Dendritic cell treated with granulocyte-macrophage colony-stimulating factor and Interleukin-4, amounts not matched to agents 40 ng/mL and 50 ng/mL, for 4 days (primary cell): ENCODE results near the gene CASR.

Experiments
- H3K27ac Mint-ChIP-seq: one replicate; pipeline ENCODE4 v1.8.0; 2022; ENCODE audit warnings: mild to moderate bottlenecking, mixed read lengths
- H3K27me3 Mint-ChIP-seq: one replicate; pipeline ENCODE4 v1.8.0; 2022; ENCODE audit warnings: mild to moderate bottlenecking, mixed read lengths
- H3K36me3 Mint-ChIP-seq: one replicate; pipeline ENCODE4 v1.8.0; 2022; ENCODE audit warnings: low read depth, mixed read lengths
- H3K4me1 Mint-ChIP-seq: one replicate; pipeline ENCODE4 v1.8.0; 2022; ENCODE audit warnings: low read depth, mixed read lengths
- H3K4me3 Mint-ChIP-seq: one replicate; pipeline ENCODE4 v1.8.0; 2022; ENCODE audit warnings: mild to moderate bottlenecking, moderate library complexity, mixed read lengths
- H3K9me3 Mint-ChIP-seq: one replicate; pipeline ENCODE4 v1.8.0; 2022; ENCODE audit warnings: mixed read lengths
- intact Hi-C: fragments of 100-400 bp; cut with micrococcal nuclease; formaldehyde crosslinking; loops from one replicate; pipeline ENCODE4 v1.15.0; 2022

The CASR gene

GRCh38 chr3:122257644-122258364 is 74.3 kb downstream of the CASR start:
- Mint-ChIP-seq H3K4me3 (peak overlapping the region; percentile 7), H3K36me3 (no peaks in the 10 kb centered on the region), H3K9me3 (no peaks in the 10 kb centered on the region), H3K27ac (peak overlapping the region; percentile 74), H3K4me1 (peaks cover 51% of the 10 kb centered on the region), H3K27me3 (no peaks in the 10 kb centered on the region)
- intact Hi-C loops, result loop anchor here (2.0 to 10.0 kb wide), 4 partner anchors 155 to 423 kb away; partner anchors contain the start of genes EAF2 and IQCB1

GRCh38 chr3:122258757-122259371 is 75.4 kb downstream of the CASR start:
- intact Hi-C loops, result loop anchor here (5.0 to 10.0 kb wide), 3 partner anchors 262 to 424 kb away; partner anchors contain the start of genes EAF2 and IQCB1
- no peaks in the 10 kb centered on the region for H3K27me3 Mint-ChIP-seq
- H3K4me3 Mint-ChIP-seq, result no peak overlapping the region

GRCh38 chr3:122260206-122260605 is 76.7 kb downstream of the CASR start:
- intact Hi-C loops, result loop anchor here (5.0 kb wide), 1 partner anchor 37 kb away; no protein-coding TSS in a partner anchor
- H3K4me3 Mint-ChIP-seq, result no peak overlapping the region
- no peaks in the 10 kb centered on the region for H3K36me3 Mint-ChIP-seq
- H3K4me1 Mint-ChIP-seq, result peaks cover 56% of the 10 kb centered on the region
- H3K27ac Mint-ChIP-seq, result peak overlapping the region; percentile 32
- no peaks in the 10 kb centered on the region for H3K27me3 Mint-ChIP-seq
- H3K9me3 Mint-ChIP-seq, result no peaks in the 10 kb centered on the region

More at GRCh38 chr3:122258757-122259371, 75.4 kb downstream of the CASR start:
- Mint-ChIP-seq H3K9me3 (no peaks in the 10 kb centered on the region), H3K27ac (no peak overlapping the region), H3K4me1 (peaks cover 51% of the 10 kb centered on the region), H3K36me3 (no peaks in the 10 kb centered on the region)

- no peak overlapping the region for H3K4me3 Mint-ChIP-seq
- H3K27ac Mint-ChIP-seq, result no peak overlapping the region
- intact Hi-C loops, result loop anchor here (5.0 kb wide), 1 partner anchor 34 kb away; no protein-coding TSS in a partner anchor
- H3K36me3 Mint-ChIP-seq, result no peaks in the 10 kb centered on the region
- no peaks in the 10 kb centered on the region for H3K27me3 Mint-ChIP-seq
- H3K9me3 Mint-ChIP-seq, result no peaks in the 10 kb centered on the region
- H3K4me1 Mint-ChIP-seq, result peaks cover 42% of the 10 kb centered on the region
These were observed 79.6 kb downstream of the CASR start for GRCh38 chr3:122263058-122263457.

GRCh38 chr3:122263974-122264588 is 80.6 kb downstream of the CASR start:
- peaks cover 47% of the 10 kb centered on the region for H3K4me1 Mint-ChIP-seq
- intact Hi-C loops, result loop anchor here (5.0 kb wide), 1 partner anchor 33 kb away; no protein-coding TSS in a partner anchor
- H3K27me3 Mint-ChIP-seq, result no peaks in the 10 kb centered on the region
- no peak overlapping the region for H3K4me3 Mint-ChIP-seq
- H3K9me3 Mint-ChIP-seq, result no peaks in the 10 kb centered on the region
- H3K27ac Mint-ChIP-seq, result no peak overlapping the region
- no peaks in the 10 kb centered on the region for H3K36me3 Mint-ChIP-seq

GRCh38 chr3:122265957-122266356 is 82.5 kb downstream of the CASR start:
- no peaks in the 10 kb centered on the region for H3K27me3 Mint-ChIP-seq
- H3K27ac Mint-ChIP-seq, result no peak overlapping the region
- intact Hi-C loops, result no loop called here
- peaks cover 36% of the 10 kb centered on the region for H3K4me1 Mint-ChIP-seq
- H3K9me3 Mint-ChIP-seq, result no peaks in the 10 kb centered on the region
- H3K36me3 Mint-ChIP-seq, result no peaks in the 10 kb centered on the region
- H3K4me3 Mint-ChIP-seq, result no peak overlapping the region

GRCh38 chr3:122268257-122269024 is 85.0 kb downstream of the CASR start:
- Mint-ChIP-seq H3K9me3 (no peaks in the 10 kb centered on the region), H3K4me3 (no peak overlapping the region), H3K4me1 (peaks cover 52% of the 10 kb centered on the region), H3K27ac (no peak overlapping the region), H3K36me3 (no peaks in the 10 kb centered on the region), H3K27me3 (no peaks in the 10 kb centered on the region)
- intact Hi-C loops, result no loop called here

GRCh38 chr3:122269045-122269444 is 85.6 kb downstream of the CASR start:
- Mint-ChIP-seq H3K4me1 (peaks cover 53% of the 10 kb centered on the region), H3K9me3 (no peaks in the 10 kb centered on the region), H3K27ac (no peak overlapping the region), H3K36me3 (no peaks in the 10 kb centered on the region), H3K4me3 (no peak overlapping the region), H3K27me3 (no peaks in the 10 kb centered on the region)
- intact Hi-C loops, result no loop called here

- Mint-ChIP-seq H3K27ac (no peak overlapping the region), H3K4me1 (peaks cover 40% of the 10 kb centered on the region), H3K27me3 (no peaks in the 10 kb centered on the region), H3K36me3 (no peaks in the 10 kb centered on the region), H3K9me3 (no peaks in the 10 kb centered on the region), H3K4me3 (no peak overlapping the region)
- intact Hi-C loops, result loop anchor here (10.0 kb wide), 1 partner anchor 727 kb away; the partner anchor contains the start of gene POLQ
These were observed 87.9 kb downstream of the CASR start for GRCh38 chr3:122271246-122271898.

GRCh38 chr3:122272879-122273278 is 89.4 kb downstream of the CASR start:
- no peak overlapping the region for H3K4me3 Mint-ChIP-seq
- no peaks in the 10 kb centered on the region for H3K9me3 Mint-ChIP-seq
- no peaks in the 10 kb centered on the region for H3K27me3 Mint-ChIP-seq
- H3K36me3 Mint-ChIP-seq, result no peaks in the 10 kb centered on the region
- H3K27ac Mint-ChIP-seq, result no peak overlapping the region
- intact Hi-C loops, result loop anchor here (10.0 kb wide), 1 partner anchor 728 kb away; the partner anchor contains the start of gene POLQ
- peaks cover 40% of the 10 kb centered on the region for H3K4me1 Mint-ChIP-seq

GRCh38 chr3:122273498-122273897 is 90.0 kb downstream of the CASR start:
- Mint-ChIP-seq H3K36me3 (no peaks in the 10 kb centered on the region), H3K9me3 (no peaks in the 10 kb centered on the region), H3K27me3 (no peaks in the 10 kb centered on the region), H3K4me1 (peaks cover 37% of the 10 kb centered on the region), H3K27ac (no peak overlapping the region), H3K4me3 (no peak overlapping the region)
- intact Hi-C loops, result loop anchor here (10.0 kb wide), 1 partner anchor 729 kb away; the partner anchor contains the start of gene POLQ

GRCh38 chr3:122281891-122282290 is 98.4 kb downstream of the CASR start:
- H3K27ac Mint-ChIP-seq, result no peak overlapping the region
- intact Hi-C loops, result no loop called here
- no peaks in the 10 kb centered on the region for H3K4me1 Mint-ChIP-seq
- no peaks in the 10 kb centered on the region for H3K27me3 Mint-ChIP-seq
- no peak overlapping the region for H3K4me3 Mint-ChIP-seq
- no peaks in the 10 kb centered on the region for H3K9me3 Mint-ChIP-seq
- H3K36me3 Mint-ChIP-seq, result no peaks in the 10 kb centered on the region

- Mint-ChIP-seq H3K4me1 (no peaks in the 10 kb centered on the region), H3K27ac (no peak overlapping the region), H3K27me3 (no peaks in the 10 kb centered on the region)
These were observed 100.5 kb downstream of the CASR start for GRCh38 chr3:122283796-122284445.

More at GRCh38 chr3:122283796-122284445, 100.5 kb downstream of the CASR start:
- Mint-ChIP-seq H3K36me3 (no peaks in the 10 kb centered on the region), H3K9me3 (no peaks in the 10 kb centered on the region), H3K4me3 (no peak overlapping the region)
- intact Hi-C loops, result no loop called here
